HCT116 (cell line): ENCODE data around the gene PAX7. TPM values are rescaled to one million over a fixed set of nuclear protein-coding genes. Genes with fewer than 3 reads are reported as not detected.

Experiments
- ATAC-seq: fragments of 200-7000 bp; cut with Tn5 transposase; 2 replicates; pipeline ENCODE4 v1.9.1; 2020; ENCODE audit warnings: mild to moderate bottlenecking, moderate library complexity
- BruUV-seq: library from RNA; stranded (reverse); fragments of 400-500 nt; replicated peaks from 2 replicates; lab custom pipeline; 2021; lab: Mats Ljungman, UMichigan
- CTCF ChIA-PET: fragments of 300-600 bp; sonication (Branson Sonifier 250); formaldehyde crosslinking; loops from one replicate; lab custom pipeline; 2021; ENCODE audit warnings: antibody characterized with exemption; lab: Charles Lee
- POLR2A ChIA-PET: fragments of 300-600, 350-600 bp; sonication (Branson Sonifier 250); formaldehyde crosslinking; loops from one replicate; lab custom pipeline; 2021; ENCODE audit warnings: antibody characterized with exemption; lab: Charles Lee
- RAD21 ChIA-PET, 2 experiments: fragments of 300-600 bp; sonication (Branson Sonifier 250); formaldehyde crosslinking; loops; one replicate each; lab custom pipeline; 2023; ENCODE audit warnings: low total read pairs in 2 of 2; ENCODE audit not compliant: uncharacterized antibody in 2 of 2, unreplicated experiment in 2 of 2, low non-redundant PET in 1 of 2; lab: Charles Lee
- DNase-seq: peaks from one replicate; pipeline ENCODE4 v3.0.0-alpha.2; 2010; ENCODE audit warnings: low read depth, low spot score
- H2AFZ ChIP-seq: fragments of 200-600 bp; shearing (Covaris generic), sonication (generic); 2 replicates; pipeline ENCODE4 v1.6.1; 2017; ENCODE audit warnings: low read depth, mixed run types, mixed read lengths, antibody characterized with exemption, low read length; ENCODE audit not compliant: poor library complexity, severe bottlenecking
- H3K27ac ChIP-seq: 2 replicates; pipeline ENCODE4 v1.5.1; 2012; ENCODE audit warnings: low read depth, low read length
- H3K27me3 ChIP-seq: fragments of 200-600 bp; sonication (generic); 2 replicates; pipeline ENCODE4 v1.6.1; 2016; ENCODE audit warnings: mixed run types, low read length, mixed read lengths; ENCODE audit not compliant: insufficient read depth
- H3K36me3 ChIP-seq, 2 experiments: fragments of 200-500 bp in 1 of 2; fragments of 200-600 bp in 1 of 2; sonication (Bioruptor generic) in 1 of 2; sonication (generic) in 1 of 2; 2 replicates each; pipeline versions ENCODE4 v1.5.1 to v1.6.1; 2014 to 2016; ENCODE audit warnings: low read length in 2 of 2, inconsistent platforms in 1 of 2, mixed read lengths in 1 of 2, mixed run types in 1 of 2; ENCODE audit not compliant: insufficient read depth in 2 of 2, control insufficient read depth in 1 of 2
- H3K4me1 ChIP-seq, 2 experiments: fragments of 200-600 bp in 1 of 2; sonication (generic) in 1 of 2; 2 replicates each; pipeline versions ENCODE4 v1.5.1 to v1.6.1; 2012 to 2017; ENCODE audit warnings: low read length in 2 of 2, inconsistent platforms in 1 of 2, mild to moderate bottlenecking in 1 of 2, mixed read lengths in 1 of 2, mixed run types in 1 of 2, moderate library complexity in 1 of 2; ENCODE audit not compliant: insufficient read depth in 2 of 2, control insufficient read depth in 1 of 2
- H3K4me2 ChIP-seq: fragments of 200-600 bp; sonication (generic); 2 replicates; pipeline ENCODE4 v1.6.1; 2017; ENCODE audit warnings: mixed run types, low read length, mixed read lengths
- H3K4me3 ChIP-seq, 2 experiments: fragments of 200-600 bp in 1 of 2; sonication (generic) in 1 of 2; replicated peaks in 1 of 2; 2 replicates each; pipeline ENCODE4 v1.5.1; 2011 to 2016; ENCODE audit warnings: low read length in 2 of 2, control low read depth in 1 of 2, low read depth in 1 of 2, mild to moderate bottlenecking in 1 of 2, mixed read lengths in 1 of 2, mixed run types in 1 of 2
- H3K79me2 ChIP-seq: fragments of 200-600 bp; sonication (generic); 2 replicates; pipeline ENCODE4 v1.6.1; 2017; ENCODE audit warnings: mild to moderate bottlenecking, mixed run types, low read length, moderate library complexity, mixed read lengths; ENCODE audit not compliant: insufficient read depth
- H3K9ac ChIP-seq: fragments of 200-600 bp; sonication (generic); 2 replicates; pipeline ENCODE4 v1.6.1; 2016; ENCODE audit warnings: low read length, mixed read lengths
- H3K9me2 ChIP-seq: fragments of 200-600 bp; sonication (generic), shearing (Covaris generic); 2 replicates; pipeline ENCODE4 v1.6.1; 2017; ENCODE audit warnings: mixed run types, mild to moderate bottlenecking, moderate library complexity; ENCODE audit not compliant: insufficient read depth
- H3K9me3 ChIP-seq, 2 experiments: fragments of 200-500 bp in 1 of 2; fragments of 200-600 bp in 1 of 2; sonication (Bioruptor generic) in 1 of 2; sonication (generic) in 1 of 2; 2 replicates each; pipeline ENCODE4 v1.6.1; 2014 to 2017; ENCODE audit warnings: low read length in 2 of 2, mixed read lengths in 2 of 2, inconsistent platforms in 1 of 2, low read depth in 1 of 2, mild to moderate bottlenecking in 1 of 2, mixed run types in 1 of 2, moderate library complexity in 1 of 2; ENCODE audit not compliant: control insufficient read depth in 1 of 2, insufficient read depth in 1 of 2
- H4K20me1 ChIP-seq: fragments of 200-600 bp; sonication (generic), shearing (Covaris generic); 2 replicates; pipeline ENCODE4 v1.6.1; 2017; ENCODE audit warnings: mixed run types, mild to moderate bottlenecking, moderate library complexity; ENCODE audit not compliant: insufficient read depth
- CBX3 ChIP-seq: IDR thresholded peaks from 2 replicates; pipeline ENCODE4 v1.6.1; 2012; ENCODE audit warnings: low read depth
- CTCF ChIP-seq, 3 experiments: fragments of 200-600 bp in 1 of 3; sonication (generic) in 1 of 3; IDR thresholded peaks in 2 of 3; conservative IDR thresholded peaks in 1 of 3; 2 replicates each; pipeline ENCODE4 v1.5.1; 2012 to 2017; ENCODE audit warnings: low read depth in 2 of 3, low read length in 2 of 3, antibody characterized with exemption in 1 of 3, borderline replicate concordance in 1 of 3, control low read depth in 1 of 3, mild to moderate bottlenecking in 1 of 3, mixed read lengths in 1 of 3, mixed run types in 1 of 3, moderate library complexity in 1 of 3; ENCODE audit not compliant: insufficient read depth in 1 of 3
- ELF1 ChIP-seq: IDR thresholded peaks from 2 replicates; pipeline ENCODE4 v1.6.1; 2012; ENCODE audit warnings: low read depth, borderline replicate concordance
- EZH2 ChIP-seq: fragments of 200-600 bp; sonication (generic); IDR thresholded peaks from 2 replicates; pipeline ENCODE4 v1.6.1; 2017; ENCODE audit warnings: antibody characterized with exemption, mixed run types
- EZH2phosphoT487 ChIP-seq: fragments of 200-600 bp; IDR thresholded peaks from 2 replicates; pipeline ENCODE4 v1.6.1; 2018; ENCODE audit warnings: antibody characterized with exemption, borderline replicate concordance
- FOSL1 ChIP-seq: IDR thresholded peaks from 2 replicates; pipeline ENCODE4 v1.6.1; 2012; ENCODE audit warnings: low read depth
- JUND ChIP-seq: IDR thresholded peaks from 2 replicates; pipeline ENCODE4 v1.6.1; 2012
- POLR2A ChIP-seq: IDR thresholded peaks from 2 replicates; pipeline ENCODE4 v1.7.0; 2011; ENCODE audit warnings: borderline replicate concordance; ENCODE audit not compliant: insufficient read depth, insufficient read length; ENCODE audit errors: extremely low read depth
- POLR2AphosphoS5 ChIP-seq: IDR thresholded peaks from 2 replicates; pipeline ENCODE4 v1.6.1; 2011; ENCODE audit warnings: mild to moderate bottlenecking, low read depth, low read length, moderate library complexity
- RAD21 ChIP-seq: IDR thresholded peaks from 2 replicates; pipeline ENCODE4 v1.6.1; 2012; ENCODE audit warnings: low read depth, mild to moderate bottlenecking
- SIN3A ChIP-seq: IDR thresholded peaks from 2 replicates; pipeline ENCODE4 v1.6.1; 2012; ENCODE audit warnings: low read depth
- SRF ChIP-seq: IDR thresholded peaks from 2 replicates; pipeline ENCODE4 v1.6.1; 2012; ENCODE audit warnings: low read depth
- TCF7L2 ChIP-seq: IDR thresholded peaks from 2 replicates; pipeline ENCODE4 v1.7.0; 2011; ENCODE audit warnings: borderline replicate concordance, inconsistent platforms; ENCODE audit not compliant: insufficient read depth, insufficient read length; ENCODE audit errors: extremely low read depth
- YY1 ChIP-seq: IDR thresholded peaks from 2 replicates; pipeline ENCODE4 v1.6.1; 2011; ENCODE audit warnings: low read length, low read depth, moderate library complexity, mild to moderate bottlenecking; ENCODE audit not compliant: insufficient replicate concordance; ENCODE audit errors: extremely low read depth
- ZBTB33 ChIP-seq: IDR thresholded peaks from 2 replicates; pipeline ENCODE4 v1.6.1; 2011; ENCODE audit warnings: mild to moderate bottlenecking, low read length, moderate library complexity; ENCODE audit not compliant: insufficient replicate concordance; ENCODE audit errors: extremely low read depth
- ZFX ChIP-seq: fragments of 450-650 bp; IDR thresholded peaks from 2 replicates; pipeline ENCODE4 v1.6.1; 2017
- ZNF274 ChIP-seq: fragments of 200-500 bp; sonication (Bioruptor generic); IDR thresholded peaks from 2 replicates; pipeline ENCODE4 v1.6.1; 2014; ENCODE audit warnings: mild to moderate bottlenecking, low read depth, low read length, inconsistent platforms
- intact Hi-C: fragments of 100-400 bp; cut with micrococcal nuclease; formaldehyde crosslinking; loops from 2 replicates; pipeline ENCODE4 v1.10.0; 2022
- total RNA-seq: library from RNA; stranded (reverse); gene quantifications from one replicate; pipeline ENCODE4 v1.2.1, GENCODE V29; 2021; ENCODE audit not compliant: unreplicated experiment
- TF ChIP-seq, protein P1 (sequence below): IDR thresholded peaks from 2 replicates; pipeline ENCODE4 v1.6.1; 2012
- TF ChIP-seq, protein P2 (sequence below): IDR thresholded peaks from 2 replicates; pipeline ENCODE4 v1.6.1; 2012; ENCODE audit warnings: low read depth
- TF ChIP-seq, protein P3 (sequence below): IDR thresholded peaks from 2 replicates; pipeline ENCODE4 v1.6.1; 2012

PAX7 gene
- total RNA-seq, 1 experiment from 2014 or later: not detected

DNA sequence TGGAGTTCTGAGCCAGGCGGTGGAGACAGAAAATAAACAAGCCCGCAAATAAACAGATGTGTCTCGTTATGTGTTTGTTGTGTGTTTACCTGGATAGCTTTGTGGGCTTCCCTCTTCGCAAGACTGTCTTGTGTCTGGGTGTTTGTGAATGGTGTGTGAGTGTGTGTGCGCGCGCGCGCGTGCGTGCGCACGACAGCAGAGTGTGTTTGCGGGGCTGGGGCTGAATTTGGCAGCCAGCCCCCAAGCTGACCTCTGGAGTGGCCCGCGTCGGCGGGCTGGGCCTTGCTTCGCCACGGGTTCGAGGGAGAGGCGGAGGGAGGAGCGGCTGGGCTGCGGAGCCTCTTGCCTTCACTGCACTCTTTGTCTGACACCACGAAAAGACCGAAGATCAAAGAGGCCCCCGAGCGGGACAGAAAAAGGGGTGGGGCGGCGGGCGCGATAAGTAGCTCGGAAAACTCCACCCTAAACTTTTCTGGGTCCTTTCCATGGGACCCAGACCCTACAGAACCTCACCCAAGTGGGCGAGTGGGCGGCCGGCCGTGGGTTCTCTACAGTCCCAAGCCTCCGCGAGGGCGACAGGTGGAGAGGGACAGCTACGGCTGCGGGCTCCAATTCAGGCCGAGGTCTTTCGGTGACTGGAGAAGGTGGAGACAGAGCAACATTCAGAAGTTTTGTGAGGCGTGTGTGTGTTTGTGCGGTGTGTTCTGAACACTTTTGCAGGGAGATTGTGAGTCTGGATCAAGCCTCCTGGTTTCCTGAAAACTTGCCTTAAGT is 14.5 kb downstream of the PAX7 start:
- Histone ChIP-seq H3K27ac (no peak overlapping the region), H3K27me3 (peaks cover 9% of the 10 kb centered on the region; the same call in 1 of the 2 replicates), H3K9ac (no peak overlapping the region), H3K79me2 (no peaks in the 10 kb centered on the region), H3K9me3 (no peaks in the 10 kb centered on the region), H4K20me1 (no peaks in the 10 kb centered on the region), H3K4me1 (peaks cover 3 to 12% of the 10 kb centered on the region in 2 experiments; a peak in 3 of 4 replicates), H3K9me2 (no peaks in the 10 kb centered on the region)
- CTCF ChIA-PET: no interaction called here
- no TSS peak for BruUV-seq
- intact Hi-C loops: no loop called here
- RAD21 ChIA-PET: no interaction called here
- ATAC-seq: no peak
- TF ChIP-seq FOSL1 (no peak), ZBTB33 (no peak), SRF (no peak), ZNF274 (no peak), ZFX (no peak), CTCF (IDR thresholded peaks at IDR 0.05 in 2 of 3, conservative IDR thresholded peaks at IDR 0.05 in 1 of 3; ENCODE audit: borderline replicate concordance in 1 of 3, insufficient read depth in 1 of 3, low read depth in 2 of 3, low read length in 2 of 3) (no peak), POLR2A (no peak), TCF7L2 (no peak), EZH2phosphoT487 (no peak), JUND (no peak), RAD21 (no peak), POLR2AphosphoS5 (no peak), YY1 (no peak), SIN3A (no peak), EZH2 (no peak), ELF1 (no peak), CBX3 (no peak)
- TF ChIP-seq, protein P1, sequence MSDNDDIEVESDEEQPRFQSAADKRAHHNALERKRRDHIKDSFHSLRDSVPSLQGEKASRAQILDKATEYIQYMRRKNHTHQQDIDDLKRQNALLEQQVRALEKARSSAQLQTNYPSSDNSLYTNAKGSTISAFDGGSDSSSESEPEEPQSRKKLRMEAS: no peak
- TF ChIP-seq, protein P2, sequence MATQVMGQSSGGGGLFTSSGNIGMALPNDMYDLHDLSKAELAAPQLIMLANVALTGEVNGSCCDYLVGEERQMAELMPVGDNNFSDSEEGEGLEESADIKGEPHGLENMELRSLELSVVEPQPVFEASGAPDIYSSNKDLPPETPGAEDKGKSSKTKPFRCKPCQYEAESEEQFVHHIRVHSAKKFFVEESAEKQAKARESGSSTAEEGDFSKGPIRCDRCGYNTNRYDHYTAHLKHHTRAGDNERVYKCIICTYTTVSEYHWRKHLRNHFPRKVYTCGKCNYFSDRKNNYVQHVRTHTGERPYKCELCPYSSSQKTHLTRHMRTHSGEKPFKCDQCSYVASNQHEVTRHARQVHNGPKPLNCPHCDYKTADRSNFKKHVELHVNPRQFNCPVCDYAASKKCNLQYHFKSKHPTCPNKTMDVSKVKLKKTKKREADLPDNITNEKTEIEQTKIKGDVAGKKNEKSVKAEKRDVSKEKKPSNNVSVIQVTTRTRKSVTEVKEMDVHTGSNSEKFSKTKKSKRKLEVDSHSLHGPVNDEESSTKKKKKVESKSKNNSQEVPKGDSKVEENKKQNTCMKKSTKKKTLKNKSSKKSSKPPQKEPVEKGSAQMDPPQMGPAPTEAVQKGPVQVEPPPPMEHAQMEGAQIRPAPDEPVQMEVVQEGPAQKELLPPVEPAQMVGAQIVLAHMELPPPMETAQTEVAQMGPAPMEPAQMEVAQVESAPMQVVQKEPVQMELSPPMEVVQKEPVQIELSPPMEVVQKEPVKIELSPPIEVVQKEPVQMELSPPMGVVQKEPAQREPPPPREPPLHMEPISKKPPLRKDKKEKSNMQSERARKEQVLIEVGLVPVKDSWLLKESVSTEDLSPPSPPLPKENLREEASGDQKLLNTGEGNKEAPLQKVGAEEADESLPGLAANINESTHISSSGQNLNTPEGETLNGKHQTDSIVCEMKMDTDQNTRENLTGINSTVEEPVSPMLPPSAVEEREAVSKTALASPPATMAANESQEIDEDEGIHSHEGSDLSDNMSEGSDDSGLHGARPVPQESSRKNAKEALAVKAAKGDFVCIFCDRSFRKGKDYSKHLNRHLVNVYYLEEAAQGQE: no peak
- TF ChIP-seq, protein P3, sequence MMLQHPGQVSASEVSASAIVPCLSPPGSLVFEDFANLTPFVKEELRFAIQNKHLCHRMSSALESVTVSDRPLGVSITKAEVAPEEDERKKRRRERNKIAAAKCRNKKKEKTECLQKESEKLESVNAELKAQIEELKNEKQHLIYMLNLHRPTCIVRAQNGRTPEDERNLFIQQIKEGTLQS: no peak
- TF ChIP-seq, all 23 proteins: peak for 0
- Histone ChIP-seq H3K36me3 (no peaks in the 10 kb centered on the region), H3K4me2 (no peak overlapping the region), H2AFZ (no peak overlapping the region), H3K4me3 (no peak overlapping the region)
- DNase-seq: no peak
- POLR2A ChIA-PET: no interaction called here
